Activated B cell treated with CpG ODN at 0.5 μM for 24 hours (primary cell): ENCODE data around the gene KLF18. TPM values are rescaled to one million over a fixed set of nuclear protein-coding genes. Genes with fewer than 3 reads are reported as not detected.

Experiments
- ATAC-seq: fragments of 200-7000 bp; cut with Tn5 transposase; one replicate; pipeline ENCODE4 v1.10.0; 2021; ENCODE audit warnings: low read depth, mild to moderate bottlenecking, moderate library complexity
- CTCF ChIA-PET: fragments of 350-600 bp; sonication (Branson Sonifier 250); formaldehyde crosslinking; loops from one replicate; lab custom pipeline; 2021; ENCODE audit warnings: antibody characterized with exemption; lab: Charles Lee
- POLR2A ChIA-PET: fragments of 350-600 bp; sonication (Branson Sonifier 250); formaldehyde crosslinking; loops from one replicate; lab custom pipeline; 2021; ENCODE audit warnings: antibody characterized with exemption; lab: Charles Lee
- DNase-seq: peaks from one replicate; pipeline ENCODE4 v3.0.0; 2022
- H3K27ac Mint-ChIP-seq: one replicate; pipeline ENCODE4 v1.8.0; 2020; ENCODE audit warnings: mixed read lengths
- H3K27me3 Mint-ChIP-seq: one replicate; pipeline ENCODE4 v1.8.0; 2021; ENCODE audit warnings: mixed read lengths
- H3K36me3 Mint-ChIP-seq: one replicate; pipeline ENCODE4 v1.8.0; 2021; ENCODE audit warnings: low read depth, mixed read lengths
- H3K4me1 Mint-ChIP-seq: one replicate; pipeline ENCODE4 v1.8.0; 2021; ENCODE audit warnings: mixed read lengths
- H3K4me3 Mint-ChIP-seq: one replicate; pipeline ENCODE4 v1.8.0; 2020; ENCODE audit warnings: mild to moderate bottlenecking, mixed read lengths
- H3K9me3 Mint-ChIP-seq: one replicate; pipeline ENCODE4 v1.8.0; 2020; ENCODE audit warnings: mixed read lengths
- intact Hi-C: fragments of 100-400 bp; cut with micrococcal nuclease; formaldehyde crosslinking; loops from one replicate; pipeline ENCODE4 v1.15.1; 2024
- total RNA-seq: library from RNA; stranded (reverse); gene quantifications from 2 replicates; pipeline ENCODE4 v1.2.3, GENCODE V29; 2022
- TF ChIP-seq, protein P1 (sequence below): fragments of 200-600 bp; IDR thresholded peaks from one replicate; pipeline ENCODE4 v1.8.0; 2022; ENCODE audit warnings: antibody characterized with exemption, mild to moderate bottlenecking

KLF18 gene
- total RNA-seq, 1 donor from 2014 or later: not detected

DNA sequence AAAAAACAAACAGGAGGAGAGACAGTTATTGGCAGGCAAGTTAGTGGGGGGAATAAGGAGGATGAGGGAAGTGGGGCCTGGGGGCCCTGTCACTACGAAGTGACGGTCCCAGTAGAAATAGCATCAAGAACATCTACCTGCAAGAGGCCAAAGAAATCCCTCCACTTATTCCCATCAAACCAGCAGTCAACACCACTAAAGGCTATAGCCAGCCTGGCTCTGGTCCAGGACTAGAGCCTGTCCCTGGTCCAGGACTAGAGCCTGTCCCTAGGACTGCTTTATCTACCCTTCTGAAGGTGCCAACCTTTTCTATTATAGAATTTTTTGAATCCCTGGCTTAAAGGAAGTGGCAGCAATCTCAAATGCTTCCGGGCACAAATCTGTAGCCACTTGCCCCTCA lies 3.2 kb downstream of the KLF18 start:
- TF ChIP-seq, protein P1, sequence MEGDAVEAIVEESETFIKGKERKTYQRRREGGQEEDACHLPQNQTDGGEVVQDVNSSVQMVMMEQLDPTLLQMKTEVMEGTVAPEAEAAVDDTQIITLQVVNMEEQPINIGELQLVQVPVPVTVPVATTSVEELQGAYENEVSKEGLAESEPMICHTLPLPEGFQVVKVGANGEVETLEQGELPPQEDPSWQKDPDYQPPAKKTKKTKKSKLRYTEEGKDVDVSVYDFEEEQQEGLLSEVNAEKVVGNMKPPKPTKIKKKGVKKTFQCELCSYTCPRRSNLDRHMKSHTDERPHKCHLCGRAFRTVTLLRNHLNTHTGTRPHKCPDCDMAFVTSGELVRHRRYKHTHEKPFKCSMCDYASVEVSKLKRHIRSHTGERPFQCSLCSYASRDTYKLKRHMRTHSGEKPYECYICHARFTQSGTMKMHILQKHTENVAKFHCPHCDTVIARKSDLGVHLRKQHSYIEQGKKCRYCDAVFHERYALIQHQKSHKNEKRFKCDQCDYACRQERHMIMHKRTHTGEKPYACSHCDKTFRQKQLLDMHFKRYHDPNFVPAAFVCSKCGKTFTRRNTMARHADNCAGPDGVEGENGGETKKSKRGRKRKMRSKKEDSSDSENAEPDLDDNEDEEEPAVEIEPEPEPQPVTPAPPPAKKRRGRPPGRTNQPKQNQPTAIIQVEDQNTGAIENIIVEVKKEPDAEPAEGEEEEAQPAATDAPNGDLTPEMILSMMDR: no peak
- CTCF ChIA-PET: no interaction called here
- Mint-ChIP-seq H3K36me3 (no peaks in the 10 kb centered on the region), H3K4me1 (no peaks in the 10 kb centered on the region), H3K9me3 (no peaks in the 10 kb centered on the region), H3K4me3 (no peak overlapping the region), H3K27ac (no peak overlapping the region), H3K27me3 (peaks cover 6% of the 10 kb centered on the region)
- ATAC-seq (no peak), DNase-seq (no peak)
- intact Hi-C loops: no loop called here
- POLR2A ChIA-PET: no interaction called here

DNA sequence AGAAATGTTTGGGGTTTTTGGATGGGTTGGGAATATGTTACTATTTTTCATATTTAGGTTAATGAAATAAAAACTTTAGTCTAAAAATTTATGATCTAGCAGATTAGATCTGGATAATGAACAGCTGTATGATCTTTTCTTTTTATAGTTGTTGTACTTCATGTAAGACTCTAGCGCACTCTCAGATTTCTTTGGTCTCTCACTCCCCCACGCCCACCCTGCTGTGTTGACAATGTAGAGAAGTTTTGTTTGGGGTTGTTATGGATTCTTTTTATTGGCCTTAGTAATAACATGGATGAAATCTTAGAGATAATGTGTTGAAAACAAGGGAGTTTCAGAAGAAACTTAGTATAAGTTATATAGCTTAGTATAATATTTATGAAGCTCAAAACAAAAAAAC lies 5.5 kb downstream of the KLF18 start:
- Mint-ChIP-seq H3K27ac (no peak overlapping the region), H3K9me3 (no peaks in the 10 kb centered on the region), H3K4me3 (no peak overlapping the region), H3K36me3 (no peaks in the 10 kb centered on the region), H3K4me1 (no peaks in the 10 kb centered on the region), H3K27me3 (peaks cover 11% of the 10 kb centered on the region)
- POLR2A ChIA-PET: no interaction called here
- DNase-seq (no peak), ATAC-seq (no peak)
- intact Hi-C loops: no loop called here
- TF ChIP-seq, protein P1: no peak
- CTCF ChIA-PET: no interaction called here

DNA sequence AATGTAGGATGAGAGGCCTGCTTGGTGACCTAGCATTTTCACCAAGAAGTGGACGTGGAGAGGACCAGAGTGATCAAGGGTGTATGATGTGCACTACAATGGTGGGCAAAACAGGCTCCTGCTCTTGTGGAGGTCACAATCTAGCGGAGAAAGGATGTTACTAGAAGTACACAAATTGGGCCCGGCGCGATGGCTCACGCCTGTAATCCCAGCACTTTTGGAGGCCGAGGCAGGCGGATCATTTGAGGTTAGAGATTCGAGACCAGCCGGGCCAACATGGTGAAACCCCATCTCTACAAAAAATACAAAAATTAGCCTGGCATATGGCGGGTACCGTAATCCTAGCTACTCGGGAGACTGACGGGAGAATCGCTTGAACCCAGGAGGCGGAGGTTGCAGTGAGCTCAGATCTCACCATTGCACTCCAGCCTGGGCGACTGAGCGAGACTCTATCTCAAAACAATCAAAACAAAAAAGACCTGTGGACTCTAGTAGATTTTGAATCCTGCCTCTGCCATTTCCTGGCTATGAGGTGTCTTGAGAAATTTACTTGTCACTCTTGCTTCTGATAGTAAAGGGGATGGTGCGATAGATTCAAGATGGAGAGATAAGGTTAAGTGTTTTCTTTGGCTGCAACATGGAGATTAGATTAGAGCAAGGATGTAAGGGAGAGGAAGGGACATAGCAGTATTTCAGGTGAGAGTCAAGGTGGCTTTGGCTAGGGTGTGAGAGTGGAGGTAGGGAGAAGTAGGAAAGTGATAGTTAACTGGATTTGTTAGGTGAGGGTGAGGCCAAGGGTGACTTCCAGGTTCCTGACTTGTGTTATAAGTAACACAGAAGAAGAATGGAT lies 7.1 kb downstream of the KLF18 start:
- ATAC-seq (no peak), DNase-seq (no peak)
- POLR2A ChIA-PET: no interaction called here
- Mint-ChIP-seq H3K27me3 (peaks cover 13% of the 10 kb centered on the region), H3K4me3 (no peak overlapping the region), H3K27ac (no peak overlapping the region), H3K36me3 (no peaks in the 10 kb centered on the region), H3K9me3 (no peaks in the 10 kb centered on the region), H3K4me1 (no peaks in the 10 kb centered on the region)
- TF ChIP-seq, protein P1: no peak
- CTCF ChIA-PET: no interaction called here
- intact Hi-C loops: no loop called here

DNA sequence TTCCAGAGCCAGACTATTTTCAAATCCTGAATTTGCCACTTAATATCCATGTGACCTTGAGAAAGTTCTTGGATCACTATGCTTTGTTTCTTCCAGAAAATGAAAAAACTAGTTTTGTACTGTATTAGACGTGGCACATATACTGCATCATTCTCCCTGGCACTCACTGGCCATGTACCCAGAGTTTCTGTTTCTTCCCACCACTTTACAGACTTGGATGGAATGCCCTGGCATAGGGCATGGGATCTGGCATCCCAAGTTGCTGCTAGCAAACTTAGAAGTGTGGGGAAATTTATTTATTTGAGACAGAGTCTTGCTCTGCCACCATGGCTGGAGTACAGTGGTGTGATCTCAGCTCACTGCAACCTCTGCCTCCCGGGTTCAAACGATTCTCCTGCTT lies 10.0 kb downstream of the KLF18 start:
- DNase-seq (no peak), ATAC-seq (no peak)
- ChIA-PET POLR2A (no interaction called here), CTCF (no interaction called here)
- H3K27me3 Mint-ChIP-seq: peaks cover 17% of the 10 kb centered on the region
- no peak overlapping the region for H3K27ac Mint-ChIP-seq
- intact Hi-C loops: no loop called here
- no peak overlapping the region for H3K4me3 Mint-ChIP-seq
- no peaks in the 10 kb centered on the region for H3K4me1 Mint-ChIP-seq
- no peaks in the 10 kb centered on the region for H3K9me3 Mint-ChIP-seq
- H3K36me3 Mint-ChIP-seq: no peaks in the 10 kb centered on the region
- TF ChIP-seq, protein P1: no peak

DNA sequence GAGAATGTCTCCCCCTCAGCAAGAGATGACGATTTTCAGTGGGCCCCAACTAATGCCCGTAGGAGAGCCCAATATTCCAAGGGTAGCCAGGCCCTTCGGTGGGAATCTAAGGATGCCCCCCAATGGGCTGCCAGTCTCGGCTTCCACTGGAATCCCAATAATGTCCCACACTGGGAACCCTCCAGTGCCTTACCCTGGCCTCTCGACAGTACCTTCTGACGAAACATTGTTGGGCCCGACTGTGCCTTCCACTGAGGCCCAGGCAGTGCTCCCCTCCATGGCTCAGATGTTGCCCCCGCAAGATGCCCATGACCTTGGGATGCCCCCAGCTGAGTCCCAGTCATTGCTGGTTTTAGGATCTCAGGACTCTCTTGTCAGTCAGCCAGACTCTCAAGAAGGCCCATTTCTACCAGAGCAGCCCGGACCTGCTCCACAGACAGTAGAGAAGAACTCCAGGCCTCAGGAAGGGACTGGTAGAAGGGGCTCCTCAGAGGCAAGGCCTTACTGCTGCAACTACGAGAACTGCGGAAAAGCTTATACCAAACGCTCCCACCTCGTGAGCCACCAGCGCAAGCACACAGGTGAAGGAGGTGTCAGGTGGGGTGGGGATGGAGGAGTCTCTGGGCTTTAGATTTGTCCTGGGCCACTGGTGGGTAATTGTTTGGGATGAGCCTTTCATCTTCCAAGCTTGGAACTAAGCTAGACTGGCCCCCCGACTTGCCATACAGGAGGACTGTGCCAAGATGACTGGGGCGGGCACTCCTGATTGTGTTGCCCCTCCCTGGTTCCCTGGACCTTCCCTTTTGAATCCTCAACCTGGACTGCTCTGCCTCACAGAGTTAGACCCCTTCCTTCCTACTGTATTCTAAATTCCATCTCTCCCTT lies 11.6 kb downstream of the KLF18 start:
- Mint-ChIP-seq H3K4me1 (no peaks in the 10 kb centered on the region), H3K4me3 (no peak overlapping the region), H3K36me3 (no peaks in the 10 kb centered on the region), H3K27me3 (peaks cover 21% of the 10 kb centered on the region), H3K9me3 (no peaks in the 10 kb centered on the region), H3K27ac (no peak overlapping the region)
- TF ChIP-seq, protein P1: no peak
- ChIA-PET POLR2A (no interaction called here), CTCF (no interaction called here)
- ATAC-seq (no peak), DNase-seq (no peak)
- intact Hi-C loops: no loop called here
